Ecto neural progenitor cell (in vitro differentiated cells): ENCODE results near the gene SLC4A1AP.
"Not testable (repeated sequence)": the region's sequence is repeated elsewhere in the genome, so short reads cannot be mapped to it uniquely, and the experiment has no call there.

Experiments
- DNase-seq: peaks from one replicate; pipeline ENCODE4 v3.0.0-alpha.2; 2018; ENCODE audit warnings: low spot score

SLC4A1AP gene, protein sequence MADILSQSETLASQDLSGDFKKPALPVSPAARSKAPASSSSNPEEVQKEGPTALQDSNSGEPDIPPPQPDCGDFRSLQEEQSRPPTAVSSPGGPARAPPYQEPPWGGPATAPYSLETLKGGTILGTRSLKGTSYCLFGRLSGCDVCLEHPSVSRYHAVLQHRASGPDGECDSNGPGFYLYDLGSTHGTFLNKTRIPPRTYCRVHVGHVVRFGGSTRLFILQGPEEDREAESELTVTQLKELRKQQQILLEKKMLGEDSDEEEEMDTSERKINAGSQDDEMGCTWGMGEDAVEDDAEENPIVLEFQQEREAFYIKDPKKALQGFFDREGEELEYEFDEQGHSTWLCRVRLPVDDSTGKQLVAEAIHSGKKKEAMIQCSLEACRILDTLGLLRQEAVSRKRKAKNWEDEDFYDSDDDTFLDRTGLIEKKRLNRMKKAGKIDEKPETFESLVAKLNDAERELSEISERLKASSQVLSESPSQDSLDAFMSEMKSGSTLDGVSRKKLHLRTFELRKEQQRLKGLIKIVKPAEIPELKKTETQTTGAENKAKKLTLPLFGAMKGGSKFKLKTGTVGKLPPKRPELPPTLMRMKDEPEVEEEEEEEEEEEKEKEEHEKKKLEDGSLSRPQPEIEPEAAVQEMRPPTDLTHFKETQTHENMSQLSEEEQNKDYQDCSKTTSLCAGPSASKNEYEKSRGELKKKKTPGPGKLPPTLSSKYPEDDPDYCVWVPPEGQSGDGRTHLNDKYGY

GRCh38 chr2:27663285-27664153 is at the start of gene SLC4A1AP, which contains the start of gene SUPT7L:
TSS of gene SLC4A1AP (plus strand) at chr2:27663889. CDS start at chr2:27663915, 26 bp downstream.
TSS of gene SUPT7L (minus strand) at chr2:27663614. CDS start at chr2:27662192, 1,422 bp downstream.
- peak; percentile 87 for DNase-seq

DNA sequence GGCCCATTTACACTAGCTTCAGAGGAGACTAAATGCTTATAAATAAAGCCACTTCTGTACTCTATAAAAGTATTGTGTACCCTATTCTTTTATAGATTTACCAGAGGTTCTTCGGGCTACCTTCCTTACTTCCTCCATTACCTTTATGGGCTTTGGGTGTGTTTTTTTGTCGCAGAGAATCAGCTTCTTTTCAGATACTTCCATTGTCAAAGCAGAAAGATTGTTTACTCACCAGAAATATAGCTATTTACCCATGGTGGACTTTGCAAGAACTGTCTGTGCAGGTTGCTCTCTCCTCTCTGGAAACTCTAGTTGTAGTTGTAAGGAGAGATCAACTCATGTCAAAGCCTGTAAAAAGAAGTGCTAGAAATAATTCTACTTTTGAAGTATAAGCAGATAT is 49.7 kb upstream of the SLC4A1AP start:
- no peak for DNase-seq

GRCh38 chr2:27615316-27615715 is 48.4 kb upstream of the SLC4A1AP start:
- DNase-seq = no peak

GRCh38 chr2:27621524-27621923 is 42.2 kb upstream of the SLC4A1AP start:
- no peak for DNase-seq

DNA sequence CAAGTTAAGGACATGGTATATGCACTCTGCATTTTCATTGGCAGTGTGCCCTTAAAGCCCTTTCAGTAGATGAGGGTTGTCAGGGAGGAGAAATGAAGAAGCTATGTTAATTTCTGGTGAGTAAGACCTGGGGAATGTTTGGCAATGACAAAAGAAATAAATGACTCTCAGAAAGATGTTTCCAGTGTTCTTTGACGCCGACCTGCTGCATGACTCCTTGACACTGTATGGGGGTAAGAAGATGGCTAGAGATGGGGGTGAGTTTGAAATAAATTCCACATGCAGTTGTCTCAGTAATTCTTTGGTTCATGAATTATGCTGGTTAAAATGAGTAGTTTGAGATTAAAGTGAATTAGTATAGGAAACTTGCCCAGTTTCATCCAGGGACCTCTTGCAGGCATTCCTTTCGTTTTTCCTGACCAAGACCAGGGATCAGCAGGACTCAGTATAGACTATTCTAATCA is 40.7 kb upstream of the SLC4A1AP start:
- DNase-seq = no peak

DNA sequence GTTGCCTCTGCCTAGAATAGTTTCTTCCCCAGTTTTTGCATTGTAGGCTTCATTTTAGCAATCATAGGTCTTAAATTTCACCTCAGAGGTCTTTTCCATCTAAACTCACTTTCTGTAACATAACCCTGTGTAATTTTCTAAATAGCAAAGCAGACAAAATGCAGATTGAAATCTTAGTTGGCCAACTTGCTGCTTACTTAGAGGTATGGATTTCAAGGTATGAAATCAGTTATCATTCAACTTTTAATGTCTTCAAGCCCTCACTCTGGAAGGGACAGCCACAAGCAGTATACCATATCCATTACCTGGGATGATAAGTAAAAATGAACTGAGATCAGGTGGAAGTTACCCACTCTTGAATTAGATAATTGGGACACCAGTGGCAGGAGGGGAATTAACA is 38.7 kb upstream of the SLC4A1AP start:
- no peak for DNase-seq

DNA sequence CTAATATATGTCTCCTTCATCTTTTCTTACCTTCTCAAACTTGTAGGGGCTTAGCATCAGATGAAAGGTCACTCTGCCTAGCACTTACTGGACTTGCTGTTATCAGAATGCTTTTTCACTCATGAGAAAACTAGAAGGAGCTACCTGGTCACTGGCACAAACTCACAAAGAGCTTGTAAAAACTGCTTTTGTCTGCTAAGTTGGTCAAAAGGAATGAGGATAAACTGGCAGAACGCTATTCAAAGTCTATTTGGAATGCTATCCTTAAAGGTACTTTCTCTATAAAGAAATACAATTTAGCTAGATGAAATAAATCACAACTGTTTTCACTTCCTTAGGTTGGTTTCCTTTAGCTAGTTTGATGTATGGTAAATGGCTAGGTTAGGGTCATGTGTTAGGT is 37.4 kb upstream of the SLC4A1AP start:
- DNase-seq = not testable (repeated sequence)

DNA sequence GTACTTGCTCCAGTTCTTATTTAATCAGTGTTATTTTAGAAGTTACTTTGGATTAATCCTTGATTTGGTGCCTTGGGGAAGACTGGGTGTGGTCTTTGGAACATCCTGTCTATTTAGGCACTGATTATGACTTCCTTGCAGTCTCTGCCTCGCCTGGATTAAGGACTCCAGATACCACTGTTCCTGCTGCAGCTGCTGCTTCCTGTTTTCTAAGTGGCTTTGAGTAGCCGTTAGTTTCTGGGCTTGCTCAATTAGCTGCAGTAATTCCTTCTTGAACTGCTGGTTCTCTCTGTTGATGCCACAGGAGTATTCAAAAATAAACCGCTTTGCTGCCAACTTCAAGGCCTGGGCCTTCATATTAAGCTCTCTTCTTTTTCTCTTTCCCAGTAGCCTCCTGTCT is 36.8 kb upstream of the SLC4A1AP start:
- not testable (repeated sequence) for DNase-seq

DNA sequence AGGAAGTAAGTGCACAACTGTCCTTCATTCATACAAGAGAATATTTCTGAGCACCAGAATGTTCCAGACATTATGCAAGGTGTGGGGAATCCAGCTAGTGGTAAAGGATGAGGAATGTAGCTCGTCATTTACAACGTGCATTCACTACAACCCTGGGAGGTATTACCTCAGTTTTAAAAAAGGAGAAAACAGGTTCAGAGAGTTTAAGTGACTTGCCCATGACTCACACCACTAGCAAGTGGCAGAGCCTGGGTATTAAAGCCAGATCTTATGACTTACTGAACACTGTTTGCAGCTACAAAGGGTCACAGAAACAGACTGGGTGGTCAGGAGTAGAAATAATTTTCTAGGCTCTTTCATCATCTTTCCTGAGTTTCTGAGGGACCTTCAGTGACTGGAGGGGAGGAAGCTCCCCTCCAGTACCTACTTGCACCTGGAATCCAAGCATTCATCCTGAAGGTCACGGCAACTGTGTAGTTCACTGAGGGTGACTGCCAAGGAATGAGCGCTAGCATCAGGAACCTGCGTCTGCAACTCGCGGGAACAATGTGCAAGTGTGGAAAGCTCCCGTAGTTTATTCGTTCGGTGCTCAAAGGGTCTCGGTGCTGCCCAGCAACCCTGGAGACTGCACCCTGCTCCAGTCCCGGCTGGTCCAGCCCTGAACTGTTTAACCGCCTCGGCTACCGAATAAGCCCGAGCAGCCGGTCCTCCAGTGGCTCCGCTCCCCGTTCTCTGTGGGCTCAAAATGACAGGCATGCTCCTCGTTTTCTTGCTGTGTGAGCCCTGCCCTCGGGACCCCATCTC is 35.5 kb upstream of the SLC4A1AP start:
- no peak for DNase-seq

- DNase-seq = peak; percentile 91
Observed at GRCh38 chr2:27628767-27629709, 34.7 kb upstream of the SLC4A1AP start, which contains the start of the genes CCDC121 and GPN1. TSS of gene CCDC121 (minus strand) at chr2:27629012. CDS start at chr2:27627799, 1,213 bp downstream. TSS of gene GPN1 (plus strand) at chr2:27629050. CDS start at chr2:27629059, 9 bp downstream.

DNA sequence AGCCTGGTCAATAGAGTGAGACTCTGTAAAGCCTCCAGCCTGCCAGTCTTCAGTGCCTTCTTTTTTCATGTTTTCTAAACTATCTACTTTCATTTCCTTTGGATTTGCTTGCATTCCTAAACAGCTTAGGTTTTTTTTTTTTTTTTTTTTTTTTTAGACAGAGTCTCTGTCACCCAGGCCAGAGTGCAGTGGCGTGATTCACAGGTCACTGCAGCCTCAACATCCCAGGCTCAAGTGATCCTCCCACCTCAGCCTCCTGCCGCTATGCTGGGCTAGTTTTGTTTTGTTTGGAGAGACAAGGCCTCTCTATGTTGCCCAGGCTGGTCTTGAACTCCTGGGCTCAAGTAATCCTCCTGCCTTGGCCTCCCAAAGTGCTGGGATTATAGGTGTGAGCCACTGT is 33.4 kb upstream of the SLC4A1AP start:
- DNase-seq = not testable (repeated sequence)

DNA sequence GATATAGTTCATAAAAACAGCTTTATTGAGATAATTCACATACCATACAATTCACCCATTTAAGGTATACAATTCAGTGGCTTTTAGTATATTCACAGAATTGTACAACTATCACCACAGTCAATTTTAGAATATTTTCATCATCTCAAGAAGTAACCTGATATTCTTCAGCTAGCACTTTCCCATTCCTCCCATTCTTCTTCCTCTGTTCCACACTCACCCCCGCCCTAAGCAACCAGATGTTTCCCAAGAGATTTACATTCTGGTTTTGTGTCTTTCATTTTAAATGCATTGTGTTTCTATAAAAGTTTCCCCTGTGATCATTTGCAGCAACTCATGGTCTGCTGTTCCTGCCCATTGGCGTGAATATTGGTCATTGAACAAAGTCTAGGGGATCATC is 29.4 kb upstream of the SLC4A1AP start:
- DNase-seq = no peak

GRCh38 chr2:27636766-27637165 is 26.9 kb upstream of the SLC4A1AP start:
- no peak for DNase-seq

DNA sequence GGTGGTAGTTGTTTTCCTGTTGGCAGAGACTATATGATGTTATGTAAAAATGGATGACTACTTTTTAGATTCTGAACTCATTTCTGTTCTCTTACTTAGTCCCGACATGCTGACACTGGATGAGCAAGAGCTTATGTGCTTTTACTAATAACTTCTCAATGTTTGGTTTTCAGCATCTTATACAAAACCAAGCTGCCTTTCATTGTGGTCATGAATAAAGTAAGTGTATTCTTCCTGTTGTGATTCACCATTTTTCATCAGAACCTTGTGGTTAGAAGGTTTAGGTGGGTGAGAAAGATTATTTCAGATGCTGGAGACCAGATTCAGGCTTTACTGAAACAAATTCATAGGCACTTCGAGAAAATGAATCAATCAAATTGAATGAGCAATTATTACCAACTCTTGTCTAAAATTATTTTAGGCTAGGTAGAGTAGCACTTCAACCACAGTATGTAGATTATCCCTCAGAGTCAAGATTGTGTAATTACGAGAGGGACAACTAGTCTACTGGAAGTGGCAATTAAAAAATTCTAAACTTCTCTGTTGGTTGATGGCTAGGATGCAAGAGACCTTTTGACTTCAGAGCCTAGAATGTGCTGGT is 25.6 kb upstream of the SLC4A1AP start:
- DNase-seq = no peak

- DNase-seq = no peak
Observed at GRCh38 chr2:27638709-27639108, 25.0 kb upstream of the SLC4A1AP start.

GRCh38 chr2:27640722-27641245 is 22.9 kb upstream of the SLC4A1AP start:
- no peak for DNase-seq

DNA sequence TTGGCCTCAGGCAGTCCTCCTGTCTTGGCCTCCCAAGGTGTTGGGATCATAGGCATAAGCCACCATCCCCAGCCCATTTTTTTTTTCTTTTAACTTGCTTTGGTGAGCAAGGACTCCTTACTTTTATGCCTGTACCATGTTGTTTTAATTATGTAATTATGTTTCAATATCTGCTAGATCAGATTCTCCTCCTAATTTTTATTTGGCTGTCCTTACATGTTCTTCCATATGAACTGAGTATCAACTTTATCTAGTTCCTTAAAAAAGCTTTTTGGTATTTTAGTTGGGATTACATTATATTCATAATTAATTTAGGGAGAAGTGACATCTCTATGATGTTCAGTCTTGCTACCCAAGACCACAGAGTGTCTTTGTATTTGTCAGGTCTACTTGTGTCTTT is 18.5 kb upstream of the SLC4A1AP start:
- DNase-seq = no peak

GRCh38 chr2:27647289-27647688 is 16.4 kb upstream of the SLC4A1AP start:
- DNase-seq = no peak

DNA sequence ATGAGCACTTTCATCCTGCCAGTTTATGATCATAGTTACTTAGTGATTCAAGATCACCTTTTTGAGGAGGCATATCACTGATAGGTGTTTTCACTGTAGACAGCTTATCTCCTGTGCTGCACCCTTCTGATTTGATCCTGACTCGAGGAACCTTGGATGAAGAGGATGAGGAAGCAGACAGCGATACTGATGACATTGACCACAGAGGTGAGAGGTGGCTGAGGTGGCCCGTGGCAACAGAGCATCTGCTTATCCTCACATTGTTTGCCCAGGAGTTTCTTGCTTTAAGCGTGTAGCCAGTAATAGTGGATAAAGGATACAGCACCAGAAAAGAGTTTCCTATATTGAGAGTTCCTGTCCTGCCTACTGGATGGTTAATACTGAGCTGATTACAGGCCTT is 16.0 kb upstream of the SLC4A1AP start:
- DNase-seq = no peak
